T-helper 2 cell (primary cell): ENCODE data around the gene NFIB.

Experiments
- DNase-seq, 5 experiments: peaks; one replicate each; pipeline versions ENCODE4 v3.0.0 to v3.0.0-alpha.2; 2012 to 2022

Gene NFIB

GRCh38 chr9:14272927-14273528 lies 40.9 kb downstream of the NFIB start:
- no peak for DNase-seq

DNA sequence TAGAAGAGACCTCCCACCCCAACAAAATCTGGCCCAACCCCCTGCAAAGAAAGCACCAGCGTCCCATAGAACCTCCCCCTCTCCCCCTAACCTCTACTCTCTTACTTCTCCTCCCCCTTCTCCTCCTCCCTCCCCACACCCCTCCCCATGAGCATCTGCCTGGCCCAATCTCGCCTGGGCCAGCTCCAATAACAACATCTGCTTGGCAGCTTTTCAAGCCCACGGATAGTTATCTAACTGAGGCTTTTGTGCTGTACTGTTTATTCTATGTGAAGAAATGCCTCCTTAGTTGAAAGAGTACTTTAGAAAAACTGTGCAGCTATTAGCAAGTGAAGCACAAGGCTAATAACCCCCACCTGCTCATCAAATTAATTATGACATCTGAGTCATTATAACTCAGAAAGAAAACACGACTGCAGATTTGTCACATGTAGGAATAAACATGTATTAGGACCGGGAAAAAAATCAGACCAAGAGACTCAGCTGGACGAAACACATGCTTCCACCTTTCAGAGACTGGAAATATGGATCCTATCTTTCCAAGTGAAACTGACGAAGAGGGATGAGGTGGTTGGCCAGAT lies 42.8 kb downstream of the NFIB start:
- DNase-seq: no peak

GRCh38 chr9:14270358-14271092 lies 43.4 kb downstream of the NFIB start:
- no peak for DNase-seq

- DNase-seq: no peak
Measured at GRCh38 chr9:14269916-14270315, 44.0 kb downstream of the NFIB start.

- no peak for DNase-seq
Measured at GRCh38 chr9:14263707-14264483, 50.0 kb downstream of the NFIB start.

- DNase-seq: no peak
Measured at GRCh38 chr9:14262827-14263226, 51.1 kb downstream of the NFIB start.

GRCh38 chr9:14261616-14262015 lies 52.3 kb downstream of the NFIB start:
- no peak for DNase-seq

- DNase-seq: no peak
Measured at GRCh38 chr9:14260101-14260500, 53.8 kb downstream of the NFIB start.

DNA sequence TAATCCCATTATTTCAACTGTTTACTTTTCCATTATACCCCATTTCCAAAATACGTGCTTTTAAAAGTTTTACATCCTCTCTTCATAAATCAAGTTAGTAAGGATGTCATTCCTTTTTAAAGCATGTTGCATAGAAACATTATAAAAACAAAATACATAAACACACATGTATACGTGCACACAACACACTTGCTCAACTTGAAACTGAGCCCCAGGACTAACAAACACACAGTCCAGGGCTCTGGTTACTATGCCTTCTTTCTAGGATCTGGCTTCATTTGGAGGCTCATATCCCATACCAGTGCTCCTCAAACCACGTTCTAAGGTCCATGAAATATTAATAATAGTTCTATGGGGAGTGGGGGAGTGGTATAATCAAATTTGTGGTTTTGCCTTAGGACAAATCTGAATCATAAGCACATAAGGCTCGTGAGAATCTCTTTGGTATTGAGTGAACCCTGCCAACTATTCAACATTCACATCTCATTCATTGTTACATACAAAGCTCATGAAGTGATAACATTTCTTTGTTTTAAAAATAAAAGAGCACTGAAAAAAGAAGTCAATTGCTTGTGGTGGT lies 55.2 kb downstream of the NFIB start:
- DNase-seq: no peak

DNA sequence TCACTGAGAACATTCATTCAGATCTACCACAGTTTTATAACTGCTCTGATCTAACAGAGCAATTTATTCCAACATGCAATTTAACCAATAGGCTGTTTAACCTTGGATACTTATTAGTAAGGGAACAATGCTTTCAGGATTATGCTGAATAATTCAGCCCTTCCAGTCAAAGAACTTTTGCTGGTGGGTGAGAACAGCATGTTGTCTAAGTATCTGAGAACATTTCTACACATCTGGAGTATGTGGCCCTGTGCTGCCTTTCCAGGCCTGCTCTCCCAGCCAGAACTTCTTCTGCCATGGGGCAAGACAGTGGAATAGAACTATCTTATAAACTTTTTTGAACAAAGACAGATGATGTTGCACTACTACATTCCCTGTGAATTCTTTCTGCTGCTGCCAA lies 55.8 kb downstream of the NFIB start:
- no peak for DNase-seq

- DNase-seq: no peak
Measured at GRCh38 chr9:14256588-14256987, 57.4 kb downstream of the NFIB start.

- no peak for DNase-seq
Measured at GRCh38 chr9:14251154-14252071, 62.5 kb downstream of the NFIB start.

DNA sequence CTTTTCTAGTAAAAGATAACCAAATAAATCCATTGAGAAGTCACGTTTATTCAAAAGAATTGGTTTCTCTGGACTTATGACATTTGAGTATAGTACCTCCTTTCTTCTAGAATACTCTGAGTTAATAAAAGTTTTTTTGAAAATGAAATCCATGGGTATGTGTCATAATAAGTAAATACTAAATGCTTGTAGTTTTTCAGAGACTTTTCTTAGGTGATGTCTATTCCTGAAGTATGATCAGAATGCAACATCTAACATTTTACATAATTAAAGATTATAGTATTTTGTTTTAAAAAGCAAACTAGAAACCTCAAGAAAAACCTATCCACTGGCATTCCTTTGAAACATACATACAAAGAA lies 63.2 kb downstream of the NFIB start:
- DNase-seq: no peak

DNA sequence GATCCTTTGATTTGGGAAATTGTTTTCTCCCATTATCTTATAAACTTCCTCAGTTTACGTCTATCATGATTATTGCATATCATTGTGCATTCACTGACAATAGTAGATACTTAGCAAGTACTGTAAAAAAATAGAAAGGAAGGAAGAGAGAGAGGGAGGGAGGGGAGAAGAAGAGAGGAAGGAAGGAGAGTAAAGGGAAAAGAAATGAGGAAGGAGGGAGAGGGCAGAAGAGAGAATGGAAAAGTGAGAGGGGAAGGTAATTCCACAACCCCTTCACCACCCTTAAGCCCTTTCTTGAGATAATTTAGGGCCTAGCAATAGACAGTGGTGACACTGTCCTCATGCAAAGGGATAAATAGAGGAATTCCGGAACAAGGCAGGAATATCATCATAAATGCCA lies 64.4 kb downstream of the NFIB start:
- DNase-seq: no peak

DNA sequence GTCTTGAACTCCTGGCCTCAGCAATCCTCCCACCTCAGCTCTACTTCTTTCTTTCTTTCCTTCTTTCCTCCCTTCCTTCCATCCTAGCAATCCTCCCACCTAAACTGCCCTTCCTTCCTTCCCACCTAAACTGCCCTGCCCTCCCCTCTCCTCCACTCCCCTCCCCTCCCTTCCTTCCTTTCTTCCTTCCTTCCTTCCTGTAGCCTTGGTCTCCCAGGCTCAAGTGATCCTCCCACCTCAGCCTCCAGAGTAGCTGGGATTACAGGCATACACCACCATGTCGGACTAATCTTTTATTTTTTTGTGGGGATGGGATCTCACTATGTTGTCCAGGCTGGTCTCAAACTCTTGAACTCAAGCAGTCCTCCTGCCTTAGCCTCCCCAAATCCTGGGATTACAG lies 65.8 kb downstream of the NFIB start:
- DNase-seq: no peak

DNA sequence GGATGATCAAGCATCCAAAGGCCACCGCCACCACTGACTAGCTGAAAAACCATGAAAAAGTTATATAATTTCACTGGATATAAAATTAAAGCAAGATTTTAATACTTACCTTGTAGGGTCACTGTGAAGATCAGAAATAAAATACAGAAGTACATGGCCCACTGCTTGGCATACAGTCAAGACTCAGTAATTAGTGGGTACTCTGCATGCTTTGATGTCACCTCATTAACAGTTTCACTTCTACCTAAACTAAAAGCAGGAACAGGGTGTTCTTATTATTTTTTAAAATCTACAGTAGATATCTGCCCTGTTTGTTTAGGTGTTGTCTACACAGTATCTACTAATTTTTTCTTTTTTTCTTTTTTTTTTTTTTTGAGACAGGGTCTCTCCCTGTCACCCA lies 66.4 kb downstream of the NFIB start:
- no peak for DNase-seq

DNA sequence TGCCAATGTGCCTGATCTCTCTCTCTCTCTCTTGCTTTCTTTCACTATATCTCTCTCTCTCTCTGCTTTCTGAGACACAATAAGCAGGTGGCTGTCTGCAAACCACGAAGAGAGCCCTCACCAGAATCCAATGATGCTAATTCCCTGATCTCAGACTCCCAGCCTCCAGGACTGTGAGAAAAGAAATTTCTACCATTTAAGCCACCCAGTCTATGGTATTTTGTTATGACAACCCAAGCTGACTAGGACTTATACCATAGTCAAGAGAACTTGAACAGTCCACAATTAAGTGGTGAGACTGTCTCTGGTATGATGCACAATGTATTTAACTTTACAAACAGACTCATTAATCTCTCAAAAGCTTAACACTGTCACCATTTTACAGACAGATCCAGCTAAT lies 67.0 kb downstream of the NFIB start:
- DNase-seq: no peak

- DNase-seq: no peak
Measured at GRCh38 chr9:14245901-14246525, 67.9 kb downstream of the NFIB start.

GRCh38 chr9:14243514-14244042 lies 70.4 kb downstream of the NFIB start:
- no peak for DNase-seq

DNA sequence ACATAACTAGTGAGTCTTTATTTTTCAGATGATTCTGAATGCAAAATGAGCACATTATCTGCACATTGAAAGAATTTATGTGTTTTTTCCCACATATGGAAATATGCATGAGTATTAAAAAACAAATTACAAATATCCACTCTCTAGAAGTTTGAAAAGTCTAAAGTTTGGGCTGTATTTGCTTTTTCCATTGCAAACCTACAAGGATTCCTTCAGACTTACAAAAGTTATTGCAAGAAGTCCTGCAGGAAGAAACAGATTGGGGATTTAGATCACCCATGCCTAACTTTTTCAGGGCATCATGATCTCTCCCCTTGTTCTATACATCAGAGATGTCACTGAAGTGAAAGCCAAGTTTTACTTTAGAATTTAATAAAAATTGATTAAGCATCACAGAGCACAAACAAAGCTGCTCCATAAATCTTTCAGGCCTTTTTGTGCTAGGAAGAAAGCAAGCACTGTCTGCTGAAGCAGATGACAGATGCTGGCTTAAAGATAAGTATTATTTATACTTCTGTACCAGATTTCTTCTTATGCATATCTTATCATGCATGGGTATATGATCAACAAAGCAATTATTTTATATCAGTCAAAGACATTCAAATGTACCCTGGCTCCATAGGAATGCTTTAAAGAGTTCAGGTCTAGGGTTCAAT lies 71.7 kb downstream of the NFIB start:
- no peak for DNase-seq

DNA sequence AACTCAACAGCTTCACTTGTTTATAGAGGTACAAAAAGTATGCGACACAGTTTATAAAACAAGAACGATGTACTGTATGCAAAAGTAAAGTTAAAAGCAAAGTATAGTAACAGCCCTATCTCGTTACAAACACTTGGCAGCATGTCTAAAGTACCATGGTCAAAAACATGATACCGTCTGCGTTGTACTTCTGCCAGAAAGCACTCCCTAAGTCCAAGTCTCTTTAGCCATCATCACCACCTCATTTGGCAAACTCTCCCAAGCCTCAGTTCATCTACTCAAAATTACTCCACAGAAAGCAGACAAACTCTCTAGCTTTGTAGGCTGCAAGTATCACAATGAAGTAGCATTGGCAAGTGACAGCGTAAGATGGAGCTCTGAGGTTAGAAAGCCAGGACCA lies 73.4 kb downstream of the NFIB start:
- no peak for DNase-seq
